Heart left ventricle (tissue), 16 donors: ENCODE measurements around the gene IL1RL2. TPM values are rescaled to one million over a fixed set of nuclear protein-coding genes. Genes with fewer than 3 reads are reported as not detected.

Experiments
- ATAC-seq, 4 donors: fragments of 200-7000 bp; cut with Tn5 transposase; one replicate each; pipeline ENCODE4 v1.9.1; 2020 to 2022; ENCODE audit warnings: moderate library complexity in 4 of 4, mild to moderate bottlenecking in 3 of 4, moderate number of reproducible peaks in 1 of 4
- DNase-seq, 5 donors: peaks; one replicate each; pipeline ENCODE4 v3.0.0-alpha.2; 2020
- H3K27ac ChIP-seq, 12 donors: fragments of 200-600 bp; sonication (generic) in 4 of 12; one replicate each; pipeline versions ENCODE4 v1.5.0 to v1.8.0; 2016 to 2022; ENCODE audit warnings: mild to moderate bottlenecking in 2 of 12
- H3K27me3 ChIP-seq, 9 donors: fragments of 200-600 bp; sonication (generic) in 2 of 9; one replicate each; pipeline versions ENCODE4 v1.5.1 to v1.8.0; 2016 to 2022; ENCODE audit warnings: mild to moderate bottlenecking in 3 of 9
- H3K36me3 ChIP-seq, 9 donors: fragments of 200-600 bp; sonication (generic) in 2 of 9; one replicate each; pipeline versions ENCODE4 v1.5.0 to v1.8.0; 2018 to 2022; ENCODE audit warnings: mild to moderate bottlenecking in 2 of 9
- H3K4me1 ChIP-seq, 12 donors: fragments of 200-600 bp; sonication (generic) in 4 of 12; one replicate each; pipeline versions ENCODE4 v1.5.0 to v1.8.0; 2016 to 2022; ENCODE audit warnings: mild to moderate bottlenecking in 3 of 12
- H3K4me3 ChIP-seq, 12 donors: fragments of 200-600 bp; sonication (generic) in 4 of 12; one replicate each; pipeline versions ENCODE4 v1.5.0 to v1.8.0; 2017 to 2022; ENCODE audit warnings: mild to moderate bottlenecking in 9 of 12, moderate library complexity in 4 of 12
- H3K9me3 ChIP-seq, 12 donors: fragments of 200-600 bp; sonication (generic) in 4 of 12; one replicate each; pipeline versions ENCODE4 v1.5.0 to v1.8.0; 2016 to 2022; ENCODE audit warnings: mild to moderate bottlenecking in 1 of 12
- POLR2A ChIP-seq, 2 donors: fragments of 450-650 bp; IDR thresholded peaks; one replicate each; pipeline ENCODE4 v1.6.1; 2017; ENCODE audit warnings: antibody characterized with exemption in 2 of 2, mild to moderate bottlenecking in 2 of 2, moderate library complexity in 2 of 2
- WGBS, 4 donors: extraction: QIAGEN DNeasy Blood & Tissue Kit in 2 of 4; methylation state at CpG; one replicate each; pipeline versions ENCODE4 v1.1.5 to v1.1.7; 2013 to 2018; 5-methylcytosine and 5-hydroxymethylcytosine counted together
- intact Hi-C, 10 donors: fragments of 100-400 bp; cut with DNase I; formaldehyde crosslinking; loops; one replicate each; pipeline versions ENCODE4 v1.11.1 to v1.14.2; 2022
- polyA plus RNA-seq, 2 donors: library from polyadenylated mRNA; stranded (reverse); fragments of 200-250 nt; gene quantifications; one replicate each; pipeline ENCODE4 v1.2.3, GENCODE V29; 2013
- total RNA-seq, 9 donors: library from RNA; depleted of rRNA in 2 of 9; stranded (reverse); fragments of >200 nt in 2 of 9; fragmentation: NEBNext Ultra II Directional in 3 of 9; extraction: Animal tissue kit (Norgen Biotek cat#: 25700) in 3 of 9; gene quantifications; one replicate each; pipeline versions ENCODE4 v1.1.0 to v1.2.4, GENCODE V29; 2016 to 2023
- TF ChIP-seq, protein P1 (sequence below), 12 donors: fragments of 200-600 bp; sonication (generic) in 4 of 12; IDR thresholded peaks; one replicate each; pipeline versions ENCODE4 v1.5.0 to v1.8.0; 2018 to 2022; ENCODE audit warnings: antibody characterized with exemption in 12 of 12, mild to moderate bottlenecking in 5 of 12
- donor health status: ischemic (EF 13 %, LVEDD 7.1; RV severe dilation, severe dysfunction).
- donor health status: healthy with polysubstance abuse.
- donor health status: DM: no; HTN: yes; CAD: no.
- donor health status: DM: no; HTN: no; CAD: no.
- donor health status: ischemic (EF 25% LVEDD 6.9; RV normal size, moderate dysfunction).
- donor health status: ischemic (EF 25% LVEDD 5.7; RV mildly dilated, moderate dysfunction).
- donor health status: healthy.
- donor health status: DM: yes; HTN: yes; CAD: no.
- donor health status: ischemic (EF 35%, LVEDD 5.7; RV mildly dilated, moderate dysfunction).
- donor health status: nonischemic (EF 11% LVEDD 7.7; RV severe dilation, severe dysfunction).
- donor health status: DM: yes; HTN: yes; CAD: no.
- donor health status: PGD.
- donor health status: ischemic (EF 29% LVEDD 5.4; RV normal size, mild dysfunction).
- donor health status: nonischemic (EF 23%, LVEDD 6.1; RV moderate dilation, normal function).

Gene IL1RL2
- total and polyA plus RNA-seq, 11 donors, result 0.22 to 0.75 (median 0.43) TPM; not detected in 5

DNA sequence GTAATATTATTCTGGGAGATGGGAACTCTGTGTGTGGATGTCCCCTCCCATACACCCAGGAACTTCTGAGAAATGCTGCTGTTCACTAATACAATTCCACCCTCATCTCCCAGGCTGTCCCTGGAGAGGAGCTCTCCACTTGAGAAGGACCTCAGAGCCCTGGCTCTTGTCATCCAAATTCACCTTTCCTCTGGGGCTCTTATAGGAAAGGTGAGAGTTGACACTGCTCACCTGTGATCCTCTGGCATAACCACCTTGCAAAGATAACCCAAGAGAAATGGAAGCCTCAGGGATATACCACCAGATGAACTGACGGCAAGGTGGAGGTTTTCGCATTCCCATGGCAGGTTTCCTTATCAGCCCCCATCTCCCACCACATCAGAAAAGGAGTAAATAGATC lies 52.0 kb downstream of the IL1RL2 start:
- intact Hi-C loops, result loop anchor here in 5 of 10 donors (2.0 to 10.0 kb wide), 5 partner anchors 51 to 354 kb away; partner anchors contain the start of gene IL1RL2 (in 2 of the 5)
- Histone ChIP-seq H3K9me3 (no peaks in the 10 kb centered on the region), H3K36me3 (no peaks in the 10 kb centered on the region), H3K27ac (peak overlapping the region in 10 of 12 donors; percentile 1 to 84 (median 52)), H3K27me3 (peaks cover 0 to 2% (median 0%) of the 10 kb centered on the region in 9 donors), H3K4me1 (peaks cover 0 to 29% (median 10%) of the 10 kb centered on the region in 12 donors), H3K4me3 (no peak overlapping the region)
- TF ChIP-seq, protein P1, sequence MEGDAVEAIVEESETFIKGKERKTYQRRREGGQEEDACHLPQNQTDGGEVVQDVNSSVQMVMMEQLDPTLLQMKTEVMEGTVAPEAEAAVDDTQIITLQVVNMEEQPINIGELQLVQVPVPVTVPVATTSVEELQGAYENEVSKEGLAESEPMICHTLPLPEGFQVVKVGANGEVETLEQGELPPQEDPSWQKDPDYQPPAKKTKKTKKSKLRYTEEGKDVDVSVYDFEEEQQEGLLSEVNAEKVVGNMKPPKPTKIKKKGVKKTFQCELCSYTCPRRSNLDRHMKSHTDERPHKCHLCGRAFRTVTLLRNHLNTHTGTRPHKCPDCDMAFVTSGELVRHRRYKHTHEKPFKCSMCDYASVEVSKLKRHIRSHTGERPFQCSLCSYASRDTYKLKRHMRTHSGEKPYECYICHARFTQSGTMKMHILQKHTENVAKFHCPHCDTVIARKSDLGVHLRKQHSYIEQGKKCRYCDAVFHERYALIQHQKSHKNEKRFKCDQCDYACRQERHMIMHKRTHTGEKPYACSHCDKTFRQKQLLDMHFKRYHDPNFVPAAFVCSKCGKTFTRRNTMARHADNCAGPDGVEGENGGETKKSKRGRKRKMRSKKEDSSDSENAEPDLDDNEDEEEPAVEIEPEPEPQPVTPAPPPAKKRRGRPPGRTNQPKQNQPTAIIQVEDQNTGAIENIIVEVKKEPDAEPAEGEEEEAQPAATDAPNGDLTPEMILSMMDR (IDR thresholded peaks at IDR 0.05), result no peak
- ATAC-seq, result no peak
- no peak for DNase-seq
- WGBS, 4 donors, result 89 to 98% (median 96%) methylated on average over 2 of the region's 2 CpGs

GRCh38 chr2:102239344-102239743 lies 52.5 kb downstream of the IL1RL2 start:
- peaks cover 0 to 2% (median 0%) of the 10 kb centered on the region in 9 donors for H3K27me3 ChIP-seq
- 92 to 97% (median 97%) methylated on average over 7 of the region's 7 CpGs for WGBS, 4 donors
- H3K4me1 ChIP-seq, result peaks cover 0 to 29% (median 10%) of the 10 kb centered on the region in 12 donors
- DNase-seq (no peak), ATAC-seq (no peak)
- H3K9me3 ChIP-seq, result no peaks in the 10 kb centered on the region
- H3K27ac ChIP-seq, result peak overlapping the region in 10 of 12 donors; percentile 2 to 88 (median 79)
- TF ChIP-seq, protein P1 (IDR thresholded peaks at IDR 0.05), result no peak
- TF ChIP-seq POLR2A (IDR thresholded peaks at IDR 0.05), result no peak
- H3K4me3 ChIP-seq, result no peak overlapping the region
- intact Hi-C loops, result loop anchor here in 5 of 10 donors (2.0 to 10.0 kb wide), 5 partner anchors 52 to 355 kb away; partner anchors contain the start of gene IL1RL2 (in 2 of the 5)
- no peaks in the 10 kb centered on the region for H3K36me3 ChIP-seq

GRCh38 chr2:102240640-102241370 lies 54.0 kb downstream of the IL1RL2 start:
- ATAC-seq (peak; percentile 89 to 96 (median 94)), DNase-seq (peak; percentile 91 to 95 (median 92))
- no peaks in the 10 kb centered on the region for H3K36me3 ChIP-seq
- 12 to 23% (median 18%) methylated on average over 9 to 22 of the region's 22 CpGs for WGBS, 4 donors
- H3K27me3 ChIP-seq, result peaks cover 0 to 2% (median 0%) of the 10 kb centered on the region in 9 donors
- intact Hi-C loops, result loop anchor here (1.0 to 10.0 kb wide), 12 partner anchors 54 to 359 kb away; partner anchors contain the start of genes IL1RL2 (in 4 of the 10) and IL18R1 (in 1 of the 10)
- peak overlapping the region in 6 of 12 donors; percentile 5 to 33 (median 16) for H3K4me3 ChIP-seq
- TF ChIP-seq POLR2A (IDR thresholded peaks at IDR 0.05), result peak in 1 of 2 donors; percentile 23
- TF ChIP-seq, protein P1 (IDR thresholded peaks at IDR 0.05), result peak; percentile 97 to 100 (median 99)
- peak overlapping the region; percentile 58 to 88 (median 79) for H3K27ac ChIP-seq
- H3K9me3 ChIP-seq, result no peaks in the 10 kb centered on the region
- H3K4me1 ChIP-seq, result peaks cover 0 to 29% (median 11%) of the 10 kb centered on the region in 12 donors
